HG03520 (cell line): ENCODE data around the gene GPR162.

Experiments
- ATAC-seq: cut with Tn5 transposase; IDR thresholded peaks from one replicate; pipeline ENCODE4 v1.9.1; 2021; ENCODE audit warnings: mild to moderate bottlenecking, moderate library complexity; ENCODE audit not compliant: unreplicated experiment

GPR162 gene

GRCh38 chr12:6787309-6787708, 34.3 kb upstream of the GPR162 start:
- ATAC-seq = no peak

GRCh38 chr12:6788972-6789924, 32.4 kb upstream of the GPR162 start, which contains the start of gene CD4:
TSS of gene CD4 (plus strand) at chr12:6789528. CDS start at chr12:6800139, 10,611 bp downstream.
- no peak for ATAC-seq

- ATAC-seq = no peak
These were observed 31.0 kb upstream of the GPR162 start for GRCh38 chr12:6790496-6791150.

- no peak for ATAC-seq
These were observed 29.6 kb upstream of the GPR162 start for GRCh38 chr12:6791931-6792520.

GRCh38 chr12:6792522-6793201, 29.0 kb upstream of the GPR162 start:
- ATAC-seq = no peak

GRCh38 chr12:6795088-6795487, 26.5 kb upstream of the GPR162 start:
- ATAC-seq = no peak

GRCh38 chr12:6796576-6796975, 25.0 kb upstream of the GPR162 start:
- no peak for ATAC-seq

GRCh38 chr12:6799147-6799546, 22.5 kb upstream of the GPR162 start:
- no peak for ATAC-seq

- ATAC-seq = no peak
These were observed 14.5 kb upstream of the GPR162 start for GRCh38 chr12:6807170-6807569.

- no peak for ATAC-seq
These were observed 12.6 kb upstream of the GPR162 start for GRCh38 chr12:6809056-6809455.

GRCh38 chr12:6810758-6811157, 10.9 kb upstream of the GPR162 start:
- ATAC-seq = no peak

GRCh38 chr12:6813363-6813762, 8.3 kb upstream of the GPR162 start:
- ATAC-seq = no peak

GRCh38 chr12:6816598-6816997, 5.0 kb upstream of the GPR162 start:
- ATAC-seq = no peak

GRCh38 chr12:6817098-6817497, 4.5 kb upstream of the GPR162 start:
- ATAC-seq = no peak

GRCh38 chr12:6817662-6818157, 3.9 kb upstream of the GPR162 start:
- ATAC-seq = no peak

- no peak for ATAC-seq
These were observed 3.4 kb upstream of the GPR162 start for GRCh38 chr12:6818222-6818621.

- ATAC-seq = no peak
These were observed 3.0 kb upstream of the GPR162 start for GRCh38 chr12:6818645-6819044.

GRCh38 chr12:6819106-6820030, 2.3 kb upstream of the GPR162 start:
- no peak for ATAC-seq

- no peak for ATAC-seq
These were observed 1.5 kb upstream of the GPR162 start for GRCh38 chr12:6820166-6820565.
